HAP-1 (cell line): ENCODE data around the gene JMJD8.
A peak's percentile ranks its signal among the peaks of the same experiment; 100 is the strongest.

Source experiments
- DNase-seq, 2 experiments: peaks; one replicate each; pipeline ENCODE4 v3.0.0-alpha.2; 2016 to 2020; ENCODE audit warnings: low spot score in 2 of 2
- H3K27me3 ChIP-seq: fragments of 250-450 bp; sonication (Bioruptor Pico); 2 replicates; pipeline ENCODE4 v1.5.1; 2020; ENCODE audit warnings: low read depth, mild to moderate bottlenecking, moderate library complexity
- H3K36me3 ChIP-seq: fragments of 250-450 bp; sonication (Bioruptor Pico); replicated peaks from 2 replicates; pipeline ENCODE4 v1.5.1; 2020; ENCODE audit warnings: mild to moderate bottlenecking
- H3K4me1 ChIP-seq: fragments of 250-450 bp; sonication (Bioruptor Pico); 2 replicates; pipeline ENCODE4 v1.5.1; 2020; ENCODE audit warnings: mild to moderate bottlenecking
- H3K4me3 ChIP-seq: fragments of 250-450 bp; sonication (Bioruptor Pico); 2 replicates; pipeline ENCODE4 v1.5.1; 2020; ENCODE audit warnings: mild to moderate bottlenecking, moderate library complexity
- H3K9me3 ChIP-seq: fragments of 250-450 bp; sonication (Bioruptor Pico); 2 replicates; pipeline ENCODE4 v1.5.1; 2020; ENCODE audit warnings: mild to moderate bottlenecking, moderate library complexity
- in situ Hi-C: fragments of 300-500 bp; cut with MboI; formaldehyde crosslinking; loops from 3 replicates; pipeline ENCODE4 v1.14.3; 2020; ENCODE audit warnings: low sequenced_read_pairs, inconsistent platforms, mixed read lengths

JMJD8 gene

GRCh38 chr16:638836-639235 is 45.3 kb downstream of the JMJD8 start:
- H3K36me3 ChIP-seq, result peaks cover 12% of the 10 kb centered on the region
- no peaks in the 10 kb centered on the region for H3K27me3 ChIP-seq
- H3K4me3 ChIP-seq, result no peak overlapping the region
- H3K4me1 ChIP-seq, result peaks cover 9% of the 10 kb centered on the region
- in situ Hi-C loops, result no loop called here
- no peak for DNase-seq
- H3K9me3 ChIP-seq, result no peaks in the 10 kb centered on the region

- peaks cover 8% of the 10 kb centered on the region for H3K4me1 ChIP-seq
- no peaks in the 10 kb centered on the region for H3K9me3 ChIP-seq
- no peaks in the 10 kb centered on the region for H3K27me3 ChIP-seq
- H3K36me3 ChIP-seq, result peaks cover 16% of the 10 kb centered on the region
- no peak overlapping the region for H3K4me3 ChIP-seq
- no peak for DNase-seq
- in situ Hi-C loops, result no loop called here
Measured at GRCh38 chr16:638034-638543, 46.0 kb downstream of the JMJD8 start.

GRCh38 chr16:637081-638018 is 46.8 kb downstream of the JMJD8 start:
- H3K27me3 ChIP-seq, result no peaks in the 10 kb centered on the region
- DNase-seq, result peak in 1 of 2 experiments; percentile 95
- H3K9me3 ChIP-seq, result no peaks in the 10 kb centered on the region
- H3K36me3 ChIP-seq, result peaks cover 16% of the 10 kb centered on the region
- peaks cover 5% of the 10 kb centered on the region; the same call in 1 of the 2 replicates for H3K4me1 ChIP-seq
- H3K4me3 ChIP-seq, result peak overlapping the region; percentile 93
- in situ Hi-C loops, result no loop called here

- peak; percentile 88 to 96 for DNase-seq
- Histone ChIP-seq H3K4me1 (peaks cover 5% of the 10 kb centered on the region; the same call in 1 of the 2 replicates), H3K27me3 (no peaks in the 10 kb centered on the region), H3K9me3 (no peaks in the 10 kb centered on the region), H3K36me3 (peaks cover 16% of the 10 kb centered on the region), H3K4me3 (peak within 1 kb of the TSS; percentile 93)
- in situ Hi-C loops, result no loop called here
Measured at GRCh38 chr16:636206-637080, 47.7 kb downstream of the JMJD8 start, which contains the start of gene METTL26. Gene METTL26 (minus strand): TSS chr16:636305. CDS start chr16:636290, 15 bp downstream.

- in situ Hi-C loops, result no loop called here
- H3K4me3 ChIP-seq, result peak overlapping the region; percentile 93
- H3K4me1 ChIP-seq, result peaks cover 5% of the 10 kb centered on the region; the same call in 1 of the 2 replicates
- no peaks in the 10 kb centered on the region for H3K27me3 ChIP-seq
- H3K9me3 ChIP-seq, result no peaks in the 10 kb centered on the region
- no peak for DNase-seq
- peaks cover 16% of the 10 kb centered on the region for H3K36me3 ChIP-seq
Measured at GRCh38 chr16:635573-636205, 48.4 kb downstream of the JMJD8 start.

GRCh38 chr16:634996-635395 is 49.1 kb downstream of the JMJD8 start:
- H3K36me3 ChIP-seq, result peaks cover 16% of the 10 kb centered on the region
- peak overlapping the region; percentile 93 for H3K4me3 ChIP-seq
- no peaks in the 10 kb centered on the region for H3K27me3 ChIP-seq
- no peaks in the 10 kb centered on the region for H3K9me3 ChIP-seq
- DNase-seq, result no peak
- in situ Hi-C loops, result no loop called here
- H3K4me1 ChIP-seq, result peaks cover 5% of the 10 kb centered on the region; the same call in 1 of the 2 replicates

- Histone ChIP-seq H3K27me3 (no peaks in the 10 kb centered on the region), H3K4me1 (peaks cover 5% of the 10 kb centered on the region; the same call in 1 of the 2 replicates), H3K9me3 (no peaks in the 10 kb centered on the region), H3K4me3 (no peak overlapping the region), H3K36me3 (peaks cover 16% of the 10 kb centered on the region)
- DNase-seq, result no peak
- in situ Hi-C loops, result no loop called here
Measured at GRCh38 chr16:634051-634670, 50.0 kb downstream of the JMJD8 start.

GRCh38 chr16:633336-634050 is 50.6 kb downstream of the JMJD8 start:
- Histone ChIP-seq H3K27me3 (no peaks in the 10 kb centered on the region), H3K9me3 (no peaks in the 10 kb centered on the region), H3K4me1 (peaks cover 5% of the 10 kb centered on the region; the same call in 1 of the 2 replicates), H3K4me3 (no peak overlapping the region), H3K36me3 (peaks cover 19% of the 10 kb centered on the region)
- DNase-seq, result no peak
- in situ Hi-C loops, result no loop called here

- H3K9me3 ChIP-seq, result no peaks in the 10 kb centered on the region
- H3K4me3 ChIP-seq, result no peak overlapping the region
- H3K36me3 ChIP-seq, result peaks cover 19% of the 10 kb centered on the region
- H3K27me3 ChIP-seq, result no peaks in the 10 kb centered on the region
- peaks cover 5% of the 10 kb centered on the region; the same call in 1 of the 2 replicates for H3K4me1 ChIP-seq
- no peak for DNase-seq
- in situ Hi-C loops, result no loop called here
Measured at GRCh38 chr16:632486-633335, 51.4 kb downstream of the JMJD8 start.

- Histone ChIP-seq H3K4me1 (no peaks in the 10 kb centered on the region), H3K9me3 (no peaks in the 10 kb centered on the region)
- in situ Hi-C loops, result no loop called here
Measured at GRCh38 chr16:631808-632358, 52.3 kb downstream of the JMJD8 start.

More at GRCh38 chr16:631808-632358, 52.3 kb downstream of the JMJD8 start:
- peaks cover 19% of the 10 kb centered on the region for H3K36me3 ChIP-seq
- DNase-seq, result no peak
- H3K27me3 ChIP-seq, result no peaks in the 10 kb centered on the region
- no peak overlapping the region for H3K4me3 ChIP-seq
